Dermis microvascular lymphatic vessel endothelial cell (primary cell): ENCODE data around the gene NOL4L. TPM values are rescaled to one million over a fixed set of nuclear protein-coding genes. Genes with fewer than 3 reads are reported as not detected.
A peak's percentile ranks its signal among the peaks of the same experiment; 100 is the strongest.

Experiments used
- DNase-seq, 2 donors: peaks; one replicate each; pipeline versions ENCODE4 v3.0.0 to v3.0.0-alpha.2; 2010; ENCODE audit warnings: low read depth in 2 of 2
- total RNA-seq: library from RNA; depleted of rRNA; stranded (reverse); fragments of >200 nt; gene quantifications from 2 replicates; pipeline ENCODE4 v1.2.1, GENCODE V29; 2014

NOL4L gene
- total RNA-seq, 1 donor from 2014 or later, result 7.7 TPM

DNA sequence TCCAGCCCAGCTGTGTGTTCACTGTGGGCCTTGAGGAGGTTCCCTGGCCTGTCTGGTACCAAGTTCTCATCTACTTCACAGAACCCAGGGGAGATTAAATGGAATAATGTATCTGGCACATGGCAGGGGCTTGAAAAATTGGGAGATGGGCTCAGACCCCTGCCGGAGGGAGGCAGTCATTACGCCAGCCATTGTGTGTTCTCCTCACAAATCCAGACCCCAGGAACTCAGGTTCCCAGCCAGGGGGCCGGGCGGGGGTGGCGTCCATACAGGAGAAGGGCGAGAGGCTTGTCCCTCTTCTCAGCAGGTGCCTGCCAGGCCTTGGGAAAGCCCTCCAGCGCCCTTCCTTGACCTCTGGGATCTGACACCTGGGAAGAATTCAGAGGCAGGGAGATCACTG, 8.1 kb downstream of the NOL4L start:
- DNase-seq, result no peak

DNA sequence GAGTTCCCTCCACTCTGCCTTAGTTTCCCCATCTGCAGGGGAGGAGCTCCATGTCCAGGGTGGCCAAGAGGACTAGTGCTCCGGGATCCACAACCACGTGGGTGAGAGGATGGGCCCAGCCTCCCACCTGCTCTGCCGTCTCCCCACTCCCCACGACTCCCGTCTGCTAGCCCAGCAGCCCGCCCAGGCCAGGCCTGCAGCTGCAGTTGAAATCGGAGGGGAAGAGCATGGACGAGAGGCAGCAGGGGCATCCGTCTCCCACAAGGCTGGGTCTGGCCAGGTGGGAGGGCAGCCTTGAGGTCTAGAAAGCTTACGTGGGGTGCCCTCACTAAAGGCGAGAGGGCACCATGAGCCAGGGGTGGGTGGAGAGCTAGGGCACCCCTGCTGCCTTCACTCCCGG, 8.6 kb downstream of the NOL4L start:
- DNase-seq, result no peak

DNA sequence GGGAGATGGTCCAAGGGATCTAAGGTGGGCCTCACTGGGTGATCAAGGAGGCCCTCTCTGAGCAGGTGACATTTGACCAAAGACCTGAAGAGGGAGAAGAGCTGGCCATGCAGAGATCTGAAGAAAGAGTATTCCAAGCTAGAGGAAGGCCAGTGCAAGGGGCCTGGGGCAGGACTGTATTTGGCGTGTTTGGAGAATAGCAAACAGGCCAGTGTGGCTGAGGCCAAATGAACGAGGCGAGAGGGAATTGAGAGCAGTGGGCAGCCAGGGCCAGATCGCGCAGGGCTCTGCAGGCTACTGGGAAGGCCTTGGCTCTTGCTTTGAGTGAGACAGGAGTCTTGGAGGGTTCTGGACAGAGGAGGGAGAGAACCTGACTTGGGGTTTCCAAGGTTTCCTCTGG, 9.3 kb downstream of the NOL4L start:
- DNase-seq, result no peak

DNA sequence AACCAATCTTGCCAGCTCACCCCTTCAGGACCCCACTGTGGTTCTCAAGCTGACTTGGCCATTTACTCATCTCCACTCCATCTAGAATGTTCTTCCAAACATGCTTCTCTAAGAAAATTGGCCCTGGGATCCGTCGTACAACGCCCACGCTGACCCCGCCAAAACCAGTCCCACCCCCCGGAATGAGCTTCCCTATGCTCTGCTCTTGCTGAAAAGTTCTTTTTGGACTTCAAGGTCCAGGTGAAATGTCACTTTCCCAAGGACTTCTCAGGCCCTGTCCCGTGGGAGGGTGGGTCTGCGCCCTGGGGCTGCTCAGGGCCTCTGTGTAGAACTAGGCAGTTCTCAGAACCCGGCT, 9.9 kb downstream of the NOL4L start:
- no peak for DNase-seq

DNA sequence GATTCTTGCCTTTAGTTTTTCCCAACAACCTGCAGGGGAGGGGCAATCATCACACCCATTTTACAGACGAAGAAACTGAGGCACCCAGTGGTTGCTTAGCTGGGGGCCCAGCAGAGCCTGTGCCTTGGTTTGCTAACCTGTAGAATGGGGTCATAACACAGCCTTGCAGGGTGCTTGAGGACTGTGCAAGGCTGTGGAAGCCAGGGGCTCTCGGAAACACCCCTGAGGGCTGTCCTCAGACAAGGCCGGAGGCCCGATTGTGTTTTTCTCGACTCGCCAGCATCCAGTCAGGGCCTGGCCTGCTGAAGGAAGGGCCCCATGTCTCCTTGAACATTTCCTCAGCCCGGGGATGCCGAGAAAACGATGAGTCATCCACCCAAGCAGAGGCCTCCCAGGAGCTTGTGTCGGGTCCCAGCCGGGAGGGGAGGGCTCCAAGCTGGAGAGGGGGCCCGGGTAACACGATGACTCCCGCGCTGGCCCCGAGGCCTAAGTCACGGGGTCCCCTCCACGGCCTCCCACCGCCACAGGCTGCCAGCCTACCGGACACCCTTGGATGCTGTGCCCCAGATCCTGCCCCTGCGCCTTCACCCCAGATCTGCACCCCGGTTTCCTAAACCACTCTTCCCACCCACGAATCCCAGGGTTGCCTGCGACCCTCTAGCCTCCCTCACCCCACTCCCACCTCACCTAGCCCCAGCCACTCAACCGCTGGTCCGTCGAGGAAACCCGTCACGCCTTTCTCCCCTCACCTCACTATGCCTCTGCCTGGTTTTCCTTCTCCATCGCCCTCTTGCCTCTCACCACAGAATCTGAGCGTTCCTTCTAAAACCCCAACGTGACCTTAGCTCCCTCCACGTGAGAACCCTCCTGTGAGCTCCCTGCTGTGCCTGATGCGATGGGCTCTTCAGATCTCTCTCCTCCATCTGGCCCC, 10.6 kb downstream of the NOL4L start:
- peak in 1 of 2 donors; percentile 37 for DNase-seq

DNA sequence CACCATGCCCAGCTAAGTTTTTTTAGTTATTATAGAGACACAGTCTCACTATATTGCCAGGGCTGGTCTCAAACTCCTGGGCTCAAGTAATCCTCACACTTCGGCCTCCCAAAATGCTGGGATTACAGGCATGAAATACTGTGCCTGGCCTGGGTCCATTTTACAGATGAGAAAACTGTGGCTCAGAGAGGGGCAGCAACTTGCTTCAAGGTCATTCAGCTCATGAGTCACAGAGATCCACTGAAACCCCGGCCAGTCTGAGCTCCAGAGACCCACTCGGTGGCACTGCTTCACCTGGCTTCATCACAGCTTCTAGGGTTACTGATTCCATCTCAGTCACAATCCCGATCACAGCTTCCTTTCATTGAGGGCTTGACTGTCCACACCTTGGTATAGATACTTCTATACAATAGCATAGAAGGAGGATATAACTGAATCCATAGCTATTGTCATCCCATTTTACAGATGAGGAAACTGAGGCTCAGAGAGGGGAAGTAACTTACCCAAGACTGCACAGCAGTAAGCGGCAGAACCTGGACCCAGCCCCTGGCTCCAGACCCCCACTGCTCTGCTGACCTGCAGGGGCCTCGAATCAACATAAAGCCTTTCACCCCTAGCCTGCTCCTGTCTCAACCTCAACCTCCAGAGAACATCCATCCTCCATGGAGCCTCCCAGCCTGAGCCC, 11.8 kb downstream of the NOL4L start:
- DNase-seq, result no peak

DNA sequence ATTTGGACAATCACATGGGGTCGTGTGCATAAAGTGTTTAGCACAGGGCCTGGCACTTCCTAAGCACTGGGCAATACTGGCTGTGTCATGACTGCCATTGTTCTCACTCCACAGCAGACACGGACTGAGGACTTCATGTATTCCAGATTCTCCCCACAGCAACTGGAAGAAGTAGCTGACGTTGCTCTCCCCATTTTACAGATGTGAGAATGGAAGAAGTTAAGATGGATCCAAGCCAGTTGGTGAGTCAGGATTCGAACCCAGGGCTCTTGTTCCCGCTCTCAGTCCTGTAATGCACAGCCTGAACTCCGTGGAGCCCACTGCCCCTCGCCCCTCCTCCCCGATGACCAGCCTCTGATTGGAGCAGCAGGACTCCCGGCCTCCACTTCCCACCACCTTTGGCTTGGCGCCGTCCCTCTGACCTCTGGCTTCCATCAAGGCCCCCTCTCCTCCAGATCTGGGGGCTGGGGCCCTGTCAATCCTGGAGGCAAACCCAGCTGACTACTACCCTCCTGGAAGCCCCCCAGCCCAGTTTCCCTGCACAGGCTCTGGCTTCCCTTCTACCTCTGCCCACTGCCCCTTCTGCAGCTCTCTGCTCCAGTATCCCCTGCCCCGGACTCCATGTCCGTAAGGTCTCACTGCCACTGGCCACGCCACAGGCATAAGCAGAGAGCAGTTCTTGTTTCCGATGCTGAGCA, 12.7 kb downstream of the NOL4L start:
- DNase-seq, result no peak

DNA sequence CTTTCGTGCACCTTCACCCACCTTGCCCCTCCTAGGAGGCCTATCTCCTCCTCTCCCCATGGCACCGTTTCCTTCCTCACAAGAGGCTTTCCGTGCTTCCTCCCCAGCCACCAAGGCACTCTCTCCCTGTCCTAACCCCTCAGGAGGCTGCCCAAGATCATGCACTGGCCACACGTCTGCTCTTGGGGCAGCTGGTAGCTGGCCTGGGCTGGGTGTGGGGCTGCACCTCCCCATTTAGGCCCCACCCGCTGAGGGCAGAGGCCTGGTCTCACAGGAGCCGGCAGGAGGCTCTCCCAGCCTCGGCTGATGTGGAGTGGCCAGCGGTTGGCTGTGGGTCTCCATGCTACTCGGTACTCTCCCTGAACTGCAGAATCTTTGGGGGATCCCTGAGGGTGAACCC, 13.6 kb downstream of the NOL4L start:
- DNase-seq, result no peak

DNA sequence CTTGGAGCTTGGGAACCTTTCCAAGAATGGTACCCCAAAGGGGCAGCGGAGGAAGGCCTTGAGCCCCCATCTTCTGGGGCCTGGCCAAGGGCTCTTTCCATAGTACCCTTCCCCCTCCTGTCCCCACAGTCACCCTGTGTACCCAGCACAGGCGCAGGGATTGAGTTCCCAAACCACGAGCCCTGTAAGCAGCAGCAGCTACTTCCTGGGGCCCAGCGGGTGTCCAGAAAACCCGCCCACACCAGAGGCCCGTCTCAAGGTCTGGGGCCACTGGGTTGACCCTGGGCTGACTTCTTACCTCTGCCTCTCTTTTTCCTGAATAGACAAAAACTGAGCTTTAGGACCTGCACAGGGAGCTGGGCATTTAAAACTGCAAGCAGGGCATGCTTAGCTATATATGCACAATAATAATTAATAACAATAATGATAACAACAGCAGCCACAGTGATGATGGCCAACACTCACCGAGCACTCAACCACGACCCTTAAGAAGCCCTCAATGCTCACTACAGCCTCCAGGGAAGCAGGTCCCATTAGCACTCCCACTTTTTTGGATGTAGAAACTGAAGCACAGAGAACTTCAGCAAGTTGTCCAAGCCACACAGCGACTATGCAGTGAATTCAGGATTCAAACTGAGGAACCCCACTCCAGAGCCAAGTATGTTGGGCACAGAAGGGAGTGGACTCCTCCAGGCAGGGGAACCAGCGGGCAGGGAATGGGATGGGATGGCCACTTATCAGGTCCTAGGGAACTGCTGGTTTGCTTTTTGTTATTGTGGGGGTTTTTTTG, 14.5 kb downstream of the NOL4L start:
- no peak for DNase-seq

DNA sequence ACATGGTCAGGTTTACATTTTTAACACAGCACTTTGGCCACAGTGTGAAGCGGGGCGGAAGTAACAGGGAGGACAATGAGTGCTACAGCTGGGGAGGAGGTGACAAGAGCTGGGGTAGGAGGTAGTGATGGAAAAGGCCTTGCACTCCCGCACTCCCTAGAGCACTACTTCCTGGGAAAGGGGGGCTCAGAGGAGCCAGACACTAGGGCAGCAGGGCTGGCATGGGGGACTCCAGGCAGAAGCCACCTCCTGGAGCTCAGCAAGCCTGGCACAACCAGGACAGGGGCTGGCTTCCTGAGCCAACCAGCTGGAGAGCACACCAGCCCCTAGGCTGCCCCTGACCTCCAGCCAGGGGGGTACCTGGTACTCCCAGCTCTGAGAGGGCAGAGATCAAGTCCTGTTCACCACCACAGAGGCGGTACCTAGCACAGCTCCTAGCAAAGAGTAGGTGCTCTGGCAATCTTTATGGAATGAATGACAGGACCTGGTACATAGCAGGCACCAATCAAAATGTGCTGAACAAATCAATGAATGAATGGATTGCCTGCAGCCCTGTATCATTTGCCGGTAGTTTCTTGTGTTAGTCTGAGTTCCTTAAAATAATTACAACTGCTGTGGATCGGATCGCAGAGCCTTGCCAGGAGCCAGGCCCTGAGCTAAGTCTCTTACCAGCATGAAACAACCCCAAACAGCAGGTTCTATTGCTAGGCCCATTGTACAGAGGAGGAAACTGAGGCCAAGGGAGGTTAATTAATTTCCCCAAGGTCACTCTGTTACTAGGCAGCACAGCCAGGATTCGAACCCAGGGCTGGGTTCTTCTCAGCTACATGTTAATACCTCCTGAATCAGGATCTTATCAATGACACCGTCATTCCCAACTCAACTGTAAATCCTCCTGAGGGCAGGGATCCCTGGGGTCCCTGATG, 15.5 kb downstream of the NOL4L start:
- DNase-seq, result no peak

DNA sequence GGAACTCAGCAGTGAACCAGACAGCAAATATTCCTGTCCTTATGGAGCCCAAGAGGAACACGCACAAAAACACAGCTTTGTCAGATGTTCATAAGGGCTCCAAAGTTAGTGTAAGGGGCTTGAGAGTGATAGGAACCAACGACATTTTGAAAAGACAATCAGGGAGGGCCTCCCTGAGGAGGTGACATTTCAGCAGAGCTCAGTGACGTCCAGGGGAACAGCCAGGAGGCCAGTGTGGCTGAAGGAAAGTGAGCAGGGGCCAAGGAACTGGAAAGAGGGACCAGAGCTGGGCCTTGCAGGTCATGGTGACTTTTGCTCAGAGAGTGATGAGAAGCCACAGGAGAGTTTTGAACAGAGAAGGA, 16.1 kb downstream of the NOL4L start:
- DNase-seq, result no peak

DNA sequence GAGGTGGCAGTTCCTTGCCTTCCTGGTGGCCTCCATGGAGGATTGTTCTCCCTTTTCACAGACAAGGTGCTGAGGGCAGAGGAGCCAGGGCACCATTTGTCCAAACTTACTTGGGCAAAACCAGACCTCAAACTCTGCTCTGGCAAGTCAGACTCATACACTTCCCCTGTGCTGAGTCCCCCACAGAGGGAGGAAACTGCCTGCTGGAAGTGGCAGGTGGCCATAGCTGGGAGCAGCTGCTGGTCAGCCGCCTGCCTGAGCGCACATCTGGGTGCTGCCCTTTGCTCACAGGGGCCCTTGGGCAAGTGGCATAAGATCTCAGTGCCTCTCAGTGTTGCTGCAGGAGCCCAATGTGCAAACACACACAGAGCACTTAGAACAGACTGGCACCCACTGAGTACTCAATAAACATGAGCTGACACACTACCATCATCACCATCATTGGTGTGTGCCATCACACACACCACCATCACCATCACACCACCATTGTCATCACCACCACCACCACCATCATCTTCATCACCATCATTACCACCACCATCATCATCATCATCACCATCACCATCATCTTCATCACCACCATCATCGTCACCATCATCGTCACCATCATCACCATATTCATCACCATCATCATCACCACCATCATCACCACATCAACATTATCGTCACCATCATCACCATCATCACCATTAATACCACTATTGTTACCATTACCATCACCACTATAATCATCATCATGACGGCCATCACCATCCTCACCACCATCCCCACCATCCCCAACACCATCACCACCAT, 17.6 kb downstream of the NOL4L start:
- no peak for DNase-seq

DNA sequence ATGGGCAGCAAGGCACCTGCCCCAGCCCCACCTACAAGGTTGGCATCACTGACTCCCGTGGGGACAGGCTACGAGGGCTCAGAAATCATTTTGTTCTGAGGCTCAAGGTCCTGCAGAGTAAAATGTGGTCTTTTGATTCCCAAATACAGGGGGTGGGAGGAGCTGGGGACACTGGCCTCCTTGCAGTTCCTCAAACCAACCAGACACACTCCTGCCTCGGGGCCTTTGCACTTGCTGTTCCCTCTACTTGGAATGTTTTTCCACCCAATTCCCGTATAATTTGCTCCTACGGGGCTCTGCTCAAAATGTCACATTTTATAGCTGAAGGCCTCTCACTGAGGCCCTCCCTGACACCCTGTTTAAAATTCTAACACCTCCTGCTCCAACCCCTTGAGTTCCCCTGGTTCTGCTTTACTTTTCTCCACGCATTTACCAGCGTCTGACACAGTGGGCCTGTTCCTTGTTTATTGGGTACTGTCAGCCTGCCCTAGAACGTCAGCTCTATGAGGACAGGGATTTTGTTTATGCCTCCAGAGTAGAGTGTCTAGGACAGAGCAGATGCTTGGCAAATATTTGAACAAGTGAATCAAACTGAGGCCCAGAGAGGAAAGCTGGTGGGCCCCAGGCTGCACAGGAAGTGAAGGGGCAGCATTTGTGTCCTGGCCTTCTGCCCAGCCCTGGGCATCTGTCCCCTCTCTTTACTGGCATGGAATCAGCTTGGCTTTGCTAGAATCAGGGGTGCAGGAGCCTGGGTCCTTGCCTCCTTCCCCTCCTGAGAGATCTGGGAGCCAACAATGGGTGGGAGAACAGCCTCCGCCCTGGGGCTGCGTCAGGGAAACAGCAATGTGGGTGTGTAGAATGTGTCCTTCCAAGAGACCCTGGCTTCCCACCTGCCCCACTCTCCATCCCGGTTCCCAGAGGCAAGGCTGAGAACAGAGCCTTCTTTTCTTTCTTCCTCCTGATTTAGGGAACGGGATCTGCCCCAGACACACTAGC, 18.5 kb downstream of the NOL4L start:
- no peak for DNase-seq

DNA sequence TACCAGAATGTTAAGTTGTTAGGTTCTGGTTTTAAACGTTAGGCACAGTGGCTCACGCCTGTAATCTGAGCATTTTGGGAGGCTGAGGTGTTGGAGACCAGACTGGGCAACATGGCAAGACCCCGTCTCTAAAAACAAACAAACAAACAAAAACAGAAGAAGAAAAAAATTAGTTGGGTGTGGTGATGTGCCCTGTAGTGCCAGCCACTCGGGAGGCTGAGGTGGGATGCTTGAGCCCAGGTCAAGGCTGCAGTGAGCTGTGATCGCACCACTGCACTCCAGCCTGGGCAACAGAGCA, 19.4 kb downstream of the NOL4L start:
- no peak for DNase-seq

DNA sequence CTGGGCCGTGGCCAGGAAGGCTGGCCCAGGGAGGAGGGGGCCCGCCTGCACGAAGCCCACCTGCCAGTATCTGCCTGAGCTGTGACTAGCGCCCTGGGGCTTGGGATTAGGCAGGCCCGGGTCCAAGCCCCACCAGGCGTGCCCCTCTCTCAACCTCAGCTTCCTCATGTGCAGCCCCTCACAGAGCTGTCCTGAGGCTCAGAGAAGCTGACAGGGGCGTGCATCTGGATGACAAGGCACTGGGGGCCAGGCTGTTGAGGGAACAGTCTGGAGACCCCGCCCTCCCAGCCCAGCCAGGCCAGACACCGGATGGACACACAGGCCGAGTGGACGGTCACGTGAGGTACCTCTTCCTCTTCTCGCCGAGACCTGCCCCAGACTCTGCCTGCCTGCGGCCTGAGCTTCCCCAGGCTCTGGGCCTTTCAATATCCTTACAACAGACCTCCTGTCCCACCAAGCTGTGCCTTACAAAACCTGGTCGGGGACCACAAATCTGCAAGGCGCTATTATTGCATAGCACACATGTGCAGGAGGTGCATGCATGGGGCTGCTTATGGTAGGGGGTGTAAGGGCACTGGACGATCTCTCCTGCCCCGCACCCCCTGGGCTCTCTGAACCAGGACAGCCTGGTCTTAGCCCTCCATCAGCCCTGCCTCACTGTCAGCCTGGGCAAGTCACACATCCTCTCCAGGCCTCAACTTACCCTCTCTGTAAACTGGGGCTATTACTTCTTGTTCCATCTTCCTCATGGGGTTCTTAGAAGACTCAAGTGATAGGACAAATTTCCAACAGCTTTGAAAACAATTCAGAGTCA, 20.0 kb downstream of the NOL4L start:
- DNase-seq, result peak; percentile 42 to 58

DNA sequence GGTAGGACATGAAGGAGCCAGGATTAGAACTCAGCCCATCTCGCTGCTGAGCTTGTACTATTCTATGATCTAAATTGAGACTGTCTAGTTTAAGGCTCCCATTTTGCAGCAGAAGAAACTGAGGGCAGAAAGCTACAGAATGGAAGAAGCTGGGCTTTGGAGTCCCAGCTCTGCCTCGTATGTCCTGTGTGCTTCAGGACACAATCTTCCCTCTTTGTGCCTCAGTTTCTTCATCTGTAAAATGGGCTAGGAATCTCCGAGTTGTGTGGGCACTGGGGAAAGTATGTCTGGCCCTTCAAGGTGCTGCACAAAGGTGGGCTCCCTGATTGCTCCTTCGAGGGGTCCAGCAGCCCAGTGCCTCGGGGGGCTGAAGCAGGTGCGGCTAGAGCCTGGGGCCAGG, 20.7 kb downstream of the NOL4L start:
- no peak for DNase-seq

DNA sequence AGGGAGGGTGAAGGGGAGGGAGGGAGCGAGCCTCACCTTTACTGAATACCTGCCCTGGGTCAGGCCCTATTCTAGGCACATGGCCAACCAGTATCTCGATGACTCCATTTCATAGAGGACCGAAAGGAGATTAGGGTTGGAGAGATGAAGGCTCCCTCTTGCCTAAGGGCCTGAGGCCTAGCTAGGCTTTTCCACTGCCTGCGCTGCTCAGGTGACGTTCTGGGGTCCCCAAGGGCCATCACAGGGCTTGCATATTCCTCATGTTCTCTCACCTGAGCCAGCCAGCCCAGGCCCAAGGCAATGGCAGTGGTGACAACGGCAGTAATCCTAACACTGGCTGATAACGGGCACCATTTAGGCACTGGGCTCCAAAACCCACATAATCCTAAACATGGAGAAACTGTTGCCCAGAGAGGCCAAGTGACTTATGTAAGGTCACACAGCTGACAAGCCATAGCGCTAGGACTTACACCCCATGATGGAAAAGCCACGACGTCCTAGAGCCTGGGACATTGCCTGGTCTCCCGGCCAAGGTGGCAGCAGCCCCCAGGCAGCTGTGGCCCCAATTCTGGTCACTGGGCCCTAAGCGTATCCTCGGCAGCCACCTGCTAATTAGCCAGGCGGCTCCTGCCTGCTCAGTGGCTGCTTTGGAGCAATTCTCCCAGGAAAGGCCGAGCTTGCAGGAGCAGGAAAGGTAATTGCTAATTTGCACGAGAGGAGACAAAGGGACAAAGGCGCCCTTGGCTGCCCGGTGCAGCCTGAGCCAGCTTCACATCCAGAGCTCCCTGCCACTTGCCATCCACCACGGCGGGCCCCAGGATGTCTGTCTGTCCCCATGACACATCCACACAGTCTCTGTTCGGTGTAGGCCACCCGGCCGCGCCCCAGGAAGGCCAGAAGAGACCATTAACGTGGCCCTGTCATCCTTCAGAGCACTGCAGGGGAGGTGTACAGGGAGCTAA, 21.5 kb downstream of the NOL4L start:
- no peak for DNase-seq
